ENCODE data around the gene AHI1. TPM values are rescaled to one million over a fixed set of nuclear protein-coding genes. Genes with fewer than 3 reads are reported as not detected.
A peak's percentile ranks its signal among the peaks of the same experiment; 100 is the strongest.

The AHI1 gene
- 34.5 and 38.3 TPM in 2 replicates for total RNA-seq
- long read RNA-seq, partial matches to known transcripts, result 13 of 21 reads
- long read RNA-seq, other reads (novel, unspliced or antisense), result 7 of 21 reads

DNA sequence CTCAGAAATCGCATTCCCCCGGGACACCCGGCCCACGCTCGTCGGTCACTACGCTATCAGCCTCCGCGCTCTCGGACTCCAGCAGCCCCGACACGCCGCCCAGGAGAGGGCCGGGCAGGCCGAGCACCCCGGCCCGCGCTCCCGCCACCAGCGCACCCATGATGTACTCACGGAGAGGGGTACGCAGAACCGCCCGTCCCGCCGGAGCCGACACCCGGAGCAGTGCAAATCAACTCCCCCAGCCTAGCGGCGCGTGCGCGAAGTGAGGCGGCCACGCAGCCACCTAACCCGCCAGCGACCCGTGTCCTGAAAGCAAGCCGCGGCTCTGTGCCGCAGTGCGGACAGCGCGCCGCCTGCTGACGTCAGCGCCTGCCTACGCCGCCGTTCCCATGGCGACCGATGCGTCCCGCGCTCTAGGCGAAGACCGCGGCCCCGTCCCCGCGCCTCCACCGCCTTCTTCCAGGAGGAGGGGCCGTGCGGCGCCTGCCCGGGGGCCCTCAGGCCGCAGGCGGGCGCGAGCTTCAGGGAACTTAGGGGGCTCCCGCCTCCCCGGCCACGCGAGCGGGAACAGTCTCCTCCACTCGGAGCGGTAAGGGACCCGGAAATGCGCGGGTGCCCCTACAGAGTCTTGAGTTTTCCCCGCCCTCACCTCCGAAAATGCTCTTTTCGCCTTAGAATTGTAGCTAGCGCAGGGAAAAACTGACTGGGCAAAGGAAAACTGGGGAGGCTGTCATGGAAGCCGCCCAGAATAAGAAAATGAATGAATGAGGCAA is at the start of gene AHI1:
Gene AHI1 (minus strand): TSS at position 329 of the 773 bp plus-strand sequence. CDS start 5,503 bp downstream, outside the sequence.
- Mint-ChIP-seq H3K27me3 (no peaks in the 10 kb centered on the region), H3K4me1 (ENCODE audit: low read depth) (peaks cover 12% of the 10 kb centered on the region), H3K4me3 (ENCODE audit: low read depth) (no peak within 1 kb of the TSS), H3K9me3 (ENCODE audit: low read depth) (no peaks in the 10 kb centered on the region), H3K27ac (no peak within 1 kb of the TSS), H3K36me3 (ENCODE audit: insufficient read depth) (peaks cover 3% of the 10 kb centered on the region)
- peak; percentile 90 for DNase-seq (ENCODE audit: low spot score, unreplicated experiment)
- TF ChIP-seq, protein P1, sequence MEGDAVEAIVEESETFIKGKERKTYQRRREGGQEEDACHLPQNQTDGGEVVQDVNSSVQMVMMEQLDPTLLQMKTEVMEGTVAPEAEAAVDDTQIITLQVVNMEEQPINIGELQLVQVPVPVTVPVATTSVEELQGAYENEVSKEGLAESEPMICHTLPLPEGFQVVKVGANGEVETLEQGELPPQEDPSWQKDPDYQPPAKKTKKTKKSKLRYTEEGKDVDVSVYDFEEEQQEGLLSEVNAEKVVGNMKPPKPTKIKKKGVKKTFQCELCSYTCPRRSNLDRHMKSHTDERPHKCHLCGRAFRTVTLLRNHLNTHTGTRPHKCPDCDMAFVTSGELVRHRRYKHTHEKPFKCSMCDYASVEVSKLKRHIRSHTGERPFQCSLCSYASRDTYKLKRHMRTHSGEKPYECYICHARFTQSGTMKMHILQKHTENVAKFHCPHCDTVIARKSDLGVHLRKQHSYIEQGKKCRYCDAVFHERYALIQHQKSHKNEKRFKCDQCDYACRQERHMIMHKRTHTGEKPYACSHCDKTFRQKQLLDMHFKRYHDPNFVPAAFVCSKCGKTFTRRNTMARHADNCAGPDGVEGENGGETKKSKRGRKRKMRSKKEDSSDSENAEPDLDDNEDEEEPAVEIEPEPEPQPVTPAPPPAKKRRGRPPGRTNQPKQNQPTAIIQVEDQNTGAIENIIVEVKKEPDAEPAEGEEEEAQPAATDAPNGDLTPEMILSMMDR (IDR thresholded peaks at IDR 0.05; ENCODE audit: unreplicated experiment), result peak; percentile 11

DNA sequence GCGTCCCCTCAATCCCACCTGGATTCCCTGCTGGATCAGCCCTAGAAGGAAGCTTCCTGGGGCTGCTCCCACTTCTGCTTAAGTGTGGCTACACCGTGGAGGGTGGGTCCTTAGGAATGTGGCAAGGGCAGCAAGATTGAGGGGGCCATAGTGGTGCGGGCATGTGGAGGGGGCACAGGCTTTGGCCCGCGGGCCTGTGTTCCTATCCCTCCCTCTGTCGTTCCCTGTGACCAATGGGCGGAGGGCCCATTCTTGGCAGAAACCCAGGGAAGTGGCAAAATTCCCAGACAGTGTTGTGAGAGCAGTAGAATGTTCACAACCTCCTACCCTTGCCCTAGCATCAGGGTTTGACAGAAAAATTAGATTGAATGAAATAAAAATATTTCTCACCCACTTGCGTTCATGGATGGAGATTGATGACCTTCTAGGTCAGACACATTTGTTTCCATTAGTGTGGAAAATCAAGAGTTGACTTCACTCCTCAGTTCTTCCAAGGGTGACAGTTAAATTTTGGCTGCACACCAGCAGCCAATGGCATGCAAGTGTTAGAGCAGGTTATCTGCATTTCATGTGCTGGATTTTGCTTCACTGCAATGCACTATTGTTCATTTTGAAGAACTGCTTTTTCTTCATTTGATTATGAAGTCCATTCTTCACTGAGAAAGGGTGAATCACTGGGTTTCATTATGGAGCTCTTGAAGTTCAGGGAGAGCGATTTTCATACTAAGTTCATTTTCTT is 49.3 kb upstream of the AHI1 start:
- peaks cover 6% of the 10 kb centered on the region for H3K9me3 Mint-ChIP-seq (ENCODE audit: low read depth)
- no peak overlapping the region for H3K4me3 Mint-ChIP-seq (ENCODE audit: low read depth)
- DNase-seq (ENCODE audit: low spot score, unreplicated experiment), result no peak
- no peaks in the 10 kb centered on the region for H3K36me3 Mint-ChIP-seq (ENCODE audit: insufficient read depth)
- peaks cover 4% of the 10 kb centered on the region for H3K27me3 Mint-ChIP-seq
- H3K27ac Mint-ChIP-seq, result no peak overlapping the region
- peaks cover 3% of the 10 kb centered on the region for H3K4me1 Mint-ChIP-seq (ENCODE audit: low read depth)
- TF ChIP-seq, protein P1 (IDR thresholded peaks at IDR 0.05; ENCODE audit: unreplicated experiment), result no peak

DNA sequence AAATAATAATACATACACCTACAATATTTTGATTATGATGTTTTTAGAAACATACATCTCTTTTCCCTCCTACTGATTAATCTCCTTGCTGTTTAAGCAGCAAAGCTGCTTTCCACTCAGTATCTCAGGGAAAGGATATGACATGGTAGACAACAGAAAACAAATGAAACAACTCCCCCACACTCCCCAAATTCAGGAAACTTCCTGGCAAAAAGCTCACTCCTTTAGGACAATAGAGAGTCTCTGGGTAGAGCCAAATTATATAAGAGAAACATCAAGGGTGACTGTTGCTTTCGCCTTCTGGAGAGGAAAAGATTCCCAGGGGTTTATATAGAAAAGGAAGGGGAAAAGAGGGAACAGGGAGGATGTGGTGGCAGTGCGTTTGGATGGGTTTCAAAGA is 48.7 kb upstream of the AHI1 start:
- H3K9me3 Mint-ChIP-seq (ENCODE audit: low read depth), result peaks cover 6% of the 10 kb centered on the region
- no peak overlapping the region for H3K4me3 Mint-ChIP-seq (ENCODE audit: low read depth)
- H3K4me1 Mint-ChIP-seq (ENCODE audit: low read depth), result peaks cover 3% of the 10 kb centered on the region
- H3K36me3 Mint-ChIP-seq (ENCODE audit: insufficient read depth), result no peaks in the 10 kb centered on the region
- peaks cover 4% of the 10 kb centered on the region for H3K27me3 Mint-ChIP-seq
- DNase-seq (ENCODE audit: low spot score, unreplicated experiment), result no peak
- TF ChIP-seq, protein P1 (IDR thresholded peaks at IDR 0.05; ENCODE audit: unreplicated experiment), result no peak
- H3K27ac Mint-ChIP-seq, result no peak overlapping the region

DNA sequence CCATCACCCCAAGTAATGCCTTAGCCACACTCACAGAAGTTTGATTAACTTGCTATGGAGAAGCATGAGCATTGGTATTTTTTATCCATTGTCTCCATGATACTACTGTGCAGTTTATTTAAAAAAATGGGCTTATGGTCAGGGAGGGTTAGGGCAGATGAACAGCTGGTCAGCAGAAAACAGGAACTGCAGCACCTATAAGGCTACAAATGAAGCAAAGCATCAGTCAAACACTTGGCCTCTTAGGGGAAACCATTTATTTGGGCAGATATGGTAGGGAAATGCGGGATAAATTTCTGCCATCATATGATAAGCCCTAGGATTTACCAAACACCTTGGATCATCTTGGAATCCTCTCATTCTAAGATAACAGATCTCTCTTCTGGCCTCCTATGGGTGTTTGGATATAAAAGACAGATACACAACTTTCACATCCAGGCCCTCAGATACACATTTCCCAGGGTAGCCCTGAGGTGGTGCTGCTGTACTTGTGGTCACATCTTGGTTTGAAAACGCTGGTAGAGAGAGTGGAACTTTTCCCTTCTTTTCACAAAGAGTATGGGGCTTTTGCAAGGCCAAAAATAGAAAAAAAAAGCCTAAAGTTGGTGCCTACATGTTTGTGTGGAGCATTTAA is 42.8 kb upstream of the AHI1 start:
- Mint-ChIP-seq H3K4me1 (ENCODE audit: low read depth) (peaks cover 2% of the 10 kb centered on the region), H3K9me3 (ENCODE audit: low read depth) (peaks cover 10% of the 10 kb centered on the region), H3K4me3 (ENCODE audit: low read depth) (no peak overlapping the region), H3K36me3 (ENCODE audit: insufficient read depth) (no peaks in the 10 kb centered on the region), H3K27me3 (peaks cover 4% of the 10 kb centered on the region), H3K27ac (no peak overlapping the region)
- TF ChIP-seq, protein P1 (IDR thresholded peaks at IDR 0.05; ENCODE audit: unreplicated experiment), result no peak
- no peak for DNase-seq (ENCODE audit: low spot score, unreplicated experiment)

DNA sequence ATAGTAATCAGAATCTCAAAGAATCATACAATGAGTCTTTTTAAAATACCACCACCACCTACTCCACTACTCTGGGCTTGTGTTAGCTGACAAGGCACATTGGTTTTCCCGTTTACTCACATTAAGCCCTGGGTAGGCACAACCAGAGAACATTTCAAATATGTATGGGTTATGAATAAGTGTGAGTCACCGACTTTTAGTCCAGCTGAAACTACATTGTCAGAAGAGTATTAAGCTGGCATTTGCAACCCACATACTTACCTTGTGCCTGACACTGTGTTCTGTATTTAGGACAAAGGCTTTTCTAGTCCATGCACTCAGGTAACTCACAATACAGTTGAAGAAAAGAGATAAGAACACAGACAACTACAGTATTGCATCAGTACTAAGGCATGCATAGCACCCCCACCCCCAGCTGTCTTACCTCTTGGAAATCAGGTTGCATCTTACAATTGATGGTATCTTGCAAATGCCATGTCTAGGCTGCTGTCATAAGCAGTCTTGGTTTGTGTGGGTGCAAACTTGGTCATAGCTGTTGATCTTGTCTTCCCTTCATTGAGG is 40.3 kb upstream of the AHI1 start:
- peaks cover 2% of the 10 kb centered on the region for H3K27me3 Mint-ChIP-seq
- TF ChIP-seq, protein P1 (IDR thresholded peaks at IDR 0.05; ENCODE audit: unreplicated experiment), result no peak
- H3K36me3 Mint-ChIP-seq (ENCODE audit: insufficient read depth), result no peaks in the 10 kb centered on the region
- H3K9me3 Mint-ChIP-seq (ENCODE audit: low read depth), result peaks cover 3% of the 10 kb centered on the region
- DNase-seq (ENCODE audit: low spot score, unreplicated experiment), result no peak
- H3K4me1 Mint-ChIP-seq (ENCODE audit: low read depth), result peaks cover 2% of the 10 kb centered on the region
- no peak overlapping the region for H3K4me3 Mint-ChIP-seq (ENCODE audit: low read depth)
- no peak overlapping the region for H3K27ac Mint-ChIP-seq
